HCT116 (cell line): Measurements from ENCODE around the gene MCRIP1.

ENCODE experiments used
- JUND ChIP-seq: IDR thresholded peaks from 2 replicates; pipeline ENCODE4 v1.6.1; 2012
- POLR2A ChIP-seq: IDR thresholded peaks from 2 replicates; pipeline ENCODE4 v1.7.0; 2011; ENCODE audit warnings: borderline replicate concordance; ENCODE audit not compliant: insufficient read depth, insufficient read length; ENCODE audit errors: extremely low read depth
- RAD21 ChIP-seq: IDR thresholded peaks from 2 replicates; pipeline ENCODE4 v1.6.1; 2012; ENCODE audit warnings: low read depth, mild to moderate bottlenecking
- SIN3A ChIP-seq: IDR thresholded peaks from 2 replicates; pipeline ENCODE4 v1.6.1; 2012; ENCODE audit warnings: low read depth
- TF ChIP-seq, protein P1 (sequence below): IDR thresholded peaks from 2 replicates; pipeline ENCODE4 v1.6.1; 2012
- TF ChIP-seq, protein P2 (sequence below), 3 experiments: fragments of 200-600 bp in 1 of 3; sonication (generic) in 1 of 3; IDR thresholded peaks in 2 of 3; conservative IDR thresholded peaks in 1 of 3; 2 replicates each; pipeline ENCODE4 v1.5.1; 2012 to 2017; ENCODE audit warnings: low read depth in 2 of 3, low read length in 2 of 3, antibody characterized with exemption in 1 of 3, borderline replicate concordance in 1 of 3, control low read depth in 1 of 3, mild to moderate bottlenecking in 1 of 3, mixed read lengths in 1 of 3, mixed run types in 1 of 3, moderate library complexity in 1 of 3; ENCODE audit not compliant: insufficient read depth in 1 of 3

DNA sequence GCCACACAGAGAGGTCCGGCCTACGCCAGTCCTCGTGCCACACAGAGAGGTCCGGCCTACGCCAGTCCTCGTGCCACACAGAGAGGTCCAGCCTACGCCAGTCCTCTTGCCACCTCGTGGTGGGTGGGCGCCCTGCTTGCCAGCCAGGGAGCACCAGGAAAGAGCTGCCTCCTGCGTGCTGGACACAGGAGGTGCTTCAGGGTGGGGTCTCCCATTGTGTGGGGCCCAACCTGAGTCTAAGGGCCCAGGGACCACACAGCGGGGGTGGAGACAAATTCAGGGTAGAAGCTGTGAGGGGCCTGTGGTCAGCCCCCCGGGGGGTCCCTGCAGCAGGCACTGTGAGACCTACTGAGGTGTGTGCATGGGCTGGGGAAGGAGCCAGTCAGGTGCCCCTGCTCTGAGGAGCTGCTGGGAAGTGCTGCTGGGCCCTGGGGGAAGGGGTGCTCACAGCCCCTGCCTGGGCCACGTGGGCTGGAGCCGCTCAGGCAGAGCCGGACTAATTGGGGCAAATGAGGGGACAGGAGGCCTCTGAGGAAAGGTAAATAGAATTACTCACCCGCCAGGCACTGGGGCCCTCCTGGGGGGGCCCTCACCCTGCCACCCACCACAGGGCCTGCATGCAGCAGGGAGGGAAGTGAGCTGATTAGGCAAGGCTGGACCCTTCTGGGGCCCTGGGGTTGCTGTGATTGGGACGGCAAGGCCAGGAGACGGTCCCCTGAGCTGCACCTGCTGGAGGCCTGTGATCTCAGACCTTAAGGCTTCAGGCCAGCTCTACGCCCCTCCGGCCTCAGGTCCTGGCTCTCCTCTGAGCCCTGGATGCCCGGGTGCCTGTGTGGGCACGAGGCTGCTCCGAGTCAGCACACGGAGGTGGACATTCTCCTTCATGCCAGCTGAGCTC, 18.1 kb downstream of the MCRIP1 start:
- TF ChIP-seq, protein P1, sequence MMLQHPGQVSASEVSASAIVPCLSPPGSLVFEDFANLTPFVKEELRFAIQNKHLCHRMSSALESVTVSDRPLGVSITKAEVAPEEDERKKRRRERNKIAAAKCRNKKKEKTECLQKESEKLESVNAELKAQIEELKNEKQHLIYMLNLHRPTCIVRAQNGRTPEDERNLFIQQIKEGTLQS: no peak
- TF ChIP-seq, protein P2, sequence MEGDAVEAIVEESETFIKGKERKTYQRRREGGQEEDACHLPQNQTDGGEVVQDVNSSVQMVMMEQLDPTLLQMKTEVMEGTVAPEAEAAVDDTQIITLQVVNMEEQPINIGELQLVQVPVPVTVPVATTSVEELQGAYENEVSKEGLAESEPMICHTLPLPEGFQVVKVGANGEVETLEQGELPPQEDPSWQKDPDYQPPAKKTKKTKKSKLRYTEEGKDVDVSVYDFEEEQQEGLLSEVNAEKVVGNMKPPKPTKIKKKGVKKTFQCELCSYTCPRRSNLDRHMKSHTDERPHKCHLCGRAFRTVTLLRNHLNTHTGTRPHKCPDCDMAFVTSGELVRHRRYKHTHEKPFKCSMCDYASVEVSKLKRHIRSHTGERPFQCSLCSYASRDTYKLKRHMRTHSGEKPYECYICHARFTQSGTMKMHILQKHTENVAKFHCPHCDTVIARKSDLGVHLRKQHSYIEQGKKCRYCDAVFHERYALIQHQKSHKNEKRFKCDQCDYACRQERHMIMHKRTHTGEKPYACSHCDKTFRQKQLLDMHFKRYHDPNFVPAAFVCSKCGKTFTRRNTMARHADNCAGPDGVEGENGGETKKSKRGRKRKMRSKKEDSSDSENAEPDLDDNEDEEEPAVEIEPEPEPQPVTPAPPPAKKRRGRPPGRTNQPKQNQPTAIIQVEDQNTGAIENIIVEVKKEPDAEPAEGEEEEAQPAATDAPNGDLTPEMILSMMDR (IDR thresholded peaks at IDR 0.05 in 2 of 3, conservative IDR thresholded peaks at IDR 0.05 in 1 of 3; ENCODE audit: borderline replicate concordance in 1 of 3, insufficient read depth in 1 of 3, low read depth in 2 of 3, low read length in 2 of 3): no peak
- TF ChIP-seq SIN3A (no peak), POLR2A (no peak), RAD21 (no peak), JUND (no peak)
